GM18517 (cell line): Measurements from ENCODE around the gene RAB6B.

ENCODE experiments used
- ATAC-seq: cut with Tn5 transposase; IDR thresholded peaks from one replicate; pipeline ENCODE4 v1.9.1; 2021; ENCODE audit warnings: mild to moderate bottlenecking, moderate library complexity; ENCODE audit not compliant: unreplicated experiment

Gene RAB6B

GRCh38 chr3:133860519-133860918 is 35.2 kb downstream of the RAB6B start:
- ATAC-seq = no peak

- no peak for ATAC-seq
These were observed 36.1 kb downstream of the RAB6B start for GRCh38 chr3:133859381-133860234.

GRCh38 chr3:133857767-133858166 is 37.9 kb downstream of the RAB6B start:
- ATAC-seq = no peak

GRCh38 chr3:133856316-133856715 is 39.4 kb downstream of the RAB6B start:
- no peak for ATAC-seq

- ATAC-seq = no peak
These were observed 39.9 kb downstream of the RAB6B start for GRCh38 chr3:133855772-133856171.

- ATAC-seq = no peak
These were observed 40.7 kb downstream of the RAB6B start for GRCh38 chr3:133855002-133855370.

- ATAC-seq = no peak
These were observed 41.2 kb downstream of the RAB6B start for GRCh38 chr3:133854264-133855001.

- ATAC-seq = no peak
These were observed 41.8 kb downstream of the RAB6B start for GRCh38 chr3:133853925-133854227.

GRCh38 chr3:133853063-133853924 is 42.4 kb downstream of the RAB6B start:
- ATAC-seq = no peak

GRCh38 chr3:133851931-133852330 is 43.8 kb downstream of the RAB6B start:
- no peak for ATAC-seq

DNA sequence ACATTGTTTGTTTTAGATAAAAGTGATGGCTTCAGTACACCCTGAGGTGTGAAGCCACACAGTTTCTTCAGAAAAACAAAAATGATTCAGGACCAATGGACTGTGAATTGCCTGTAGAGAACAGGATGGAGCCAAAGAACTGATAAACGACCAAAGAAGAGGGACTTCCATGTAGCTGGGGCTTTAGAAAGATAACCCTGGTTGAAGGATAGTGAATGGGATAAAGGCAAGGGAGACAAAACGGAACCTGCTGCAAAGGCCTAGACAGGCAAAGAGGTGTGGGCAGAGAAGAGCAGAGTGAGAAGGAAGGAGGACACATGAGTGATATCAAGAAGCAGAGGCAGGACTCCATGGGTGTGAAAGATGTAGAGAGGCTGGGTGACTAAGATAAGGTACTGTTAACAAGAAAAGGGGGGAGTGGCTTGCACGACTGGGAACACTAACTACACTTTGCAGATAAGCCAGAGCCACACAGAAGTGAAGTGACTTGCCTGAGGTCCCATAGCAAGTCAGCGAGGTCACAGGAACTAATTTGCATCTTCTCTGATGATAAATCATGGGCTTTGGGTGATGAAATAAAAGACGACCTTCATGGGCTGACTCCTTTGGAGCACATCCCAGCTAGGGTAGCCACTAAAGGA is 44.3 kb downstream of the RAB6B start:
- no peak for ATAC-seq

GRCh38 chr3:133850034-133850433 is 45.6 kb downstream of the RAB6B start:
- ATAC-seq = no peak

DNA sequence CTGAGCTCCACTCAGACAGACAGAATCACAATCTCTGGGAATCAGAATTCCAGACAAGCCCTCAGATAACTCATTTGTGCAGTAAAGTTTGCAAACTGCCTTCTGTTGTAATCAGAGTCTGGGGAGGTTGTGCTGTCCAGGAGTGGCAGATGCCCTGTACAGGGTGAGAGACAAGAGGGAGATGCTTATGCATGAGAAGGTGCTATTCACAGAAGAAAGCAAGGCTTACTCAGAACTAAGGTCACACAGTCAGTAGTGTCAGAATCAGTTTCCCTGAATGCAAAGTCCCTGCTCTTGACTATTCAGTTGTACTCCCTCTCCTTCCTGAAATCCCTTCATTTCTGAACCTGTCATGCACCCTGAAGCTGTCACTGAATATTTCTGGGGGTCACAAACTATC is 46.3 kb downstream of the RAB6B start:
- no peak for ATAC-seq

GRCh38 chr3:133845127-133845526 is 50.6 kb downstream of the RAB6B start:
- no peak for ATAC-seq

GRCh38 chr3:133843634-133844033 is 52.0 kb downstream of the RAB6B start:
- ATAC-seq = no peak

- no peak for ATAC-seq
These were observed 53.5 kb downstream of the RAB6B start for GRCh38 chr3:133842158-133842557.

DNA sequence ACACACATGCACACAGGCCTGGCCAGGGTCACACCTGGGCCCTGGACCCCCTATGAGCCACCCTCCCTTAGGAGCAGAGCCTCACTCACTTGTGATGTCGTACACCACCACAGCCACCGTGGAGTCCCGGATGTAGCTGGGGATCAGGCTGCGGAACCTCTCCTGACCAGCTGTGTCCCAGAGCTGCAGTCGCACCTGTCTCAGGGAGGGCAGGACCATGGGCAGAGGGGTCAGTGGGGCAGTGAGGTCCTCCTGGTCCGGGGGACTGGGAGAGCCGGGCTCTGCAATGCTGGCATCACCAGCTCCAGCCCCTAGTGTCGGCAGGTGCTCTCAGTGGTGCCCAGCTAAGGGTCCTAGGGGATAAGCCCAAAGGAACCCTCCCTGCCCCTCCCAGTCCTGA is 54.5 kb downstream of the RAB6B start:
- no peak for ATAC-seq

DNA sequence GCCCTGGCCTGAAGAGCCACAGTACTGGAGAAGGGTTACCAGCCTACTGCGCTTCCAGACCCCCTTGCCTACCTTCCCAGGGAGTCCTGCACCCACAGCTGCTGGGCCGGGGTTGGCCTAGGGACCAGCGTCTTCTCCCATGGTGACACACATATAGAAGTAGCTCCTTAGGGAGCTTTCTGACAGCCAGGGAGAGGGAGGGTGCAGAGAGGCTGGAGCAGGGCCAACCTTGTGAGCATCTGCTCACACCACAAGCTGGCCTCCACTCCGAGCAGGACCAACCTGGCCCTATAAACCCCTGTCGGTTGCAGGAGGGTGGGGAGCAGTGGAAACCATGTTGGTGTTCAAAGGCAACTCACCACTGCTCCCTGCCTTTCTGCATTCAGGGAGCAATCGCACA is 54.9 kb downstream of the RAB6B start:
- ATAC-seq = no peak

DNA sequence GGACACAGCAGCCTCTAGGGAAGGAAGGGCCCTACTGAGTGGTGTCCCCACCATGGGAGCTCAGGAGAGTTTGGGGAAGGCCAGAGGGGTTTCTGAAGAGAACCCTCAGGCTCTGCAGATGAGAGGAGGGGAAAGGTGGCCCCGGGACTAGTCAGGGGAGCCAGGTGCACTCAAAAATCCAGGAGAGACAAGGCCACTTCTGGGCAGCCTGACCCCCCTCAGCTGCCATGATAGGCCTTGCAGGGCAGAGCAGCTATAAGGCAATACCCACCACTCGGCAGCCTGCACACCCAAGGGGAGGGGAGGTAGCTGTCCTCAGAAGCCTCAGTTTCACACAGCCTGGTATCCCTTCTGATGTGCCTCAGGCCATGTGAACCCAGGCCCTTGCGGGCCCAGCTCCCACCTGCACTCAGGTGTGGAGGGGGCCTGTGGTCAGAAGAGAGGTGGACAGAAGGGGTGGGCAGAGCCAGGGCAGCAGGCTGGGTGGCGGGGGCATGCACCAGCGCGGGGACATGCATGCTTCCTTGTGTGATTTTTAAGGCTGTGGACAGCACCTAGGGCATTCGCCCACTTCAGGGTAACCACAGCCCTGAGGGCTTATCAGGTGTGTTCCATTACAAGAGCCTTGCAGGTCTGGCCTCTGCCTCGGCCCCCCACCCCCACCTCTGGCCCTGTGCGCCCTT is 55.5 kb downstream of the RAB6B start:
- ATAC-seq = no peak
